K562 (cell line): Measurements from ENCODE around the gene ZNF138. TPM values are rescaled to one million over a fixed set of nuclear protein-coding genes. Genes with fewer than 3 reads are reported as not detected.

ENCODE experiments used
- EP400 ChIP-seq: fragments of 450-650 bp; IDR thresholded peaks from 2 replicates; pipeline ENCODE4 v1.6.1; 2017; ENCODE audit warnings: antibody characterized with exemption, mild to moderate bottlenecking, moderate library complexity
- FIP1L1 ChIP-seq: fragments of 200-400 bp; formaldehyde crosslinking; IDR thresholded peaks from 2 replicates; pipeline ENCODE4 v1.6.1; 2018; ENCODE audit warnings: mild to moderate bottlenecking, low read depth, low read length; ENCODE audit not compliant: poor library complexity, severe bottlenecking
- FOS ChIP-seq: IDR thresholded peaks from 3 replicates; pipeline ENCODE4 v1.6.1; 2011; ENCODE audit not compliant: insufficient read length; ENCODE audit errors: extremely low read depth
- IRF2 ChIP-seq: sonication (generic); formaldehyde crosslinking; IDR thresholded peaks from 2 replicates; pipeline ENCODE4 v1.8.1; 2022; ENCODE audit warnings: mild to moderate bottlenecking, missing genetic modification reagents
- RBM15 ChIP-seq: fragments of 200-400 bp; formaldehyde crosslinking; IDR thresholded peaks from 2 replicates; pipeline ENCODE4 v1.6.1; 2018; ENCODE audit warnings: mild to moderate bottlenecking, low read length, moderate library complexity; ENCODE audit not compliant: insufficient read depth
- ZKSCAN8 ChIP-seq: fragments of 200-800 bp; sonication (Bioruptor generic); IDR thresholded peaks from 2 replicates; pipeline ENCODE4 v1.6.1; 2016; ENCODE audit warnings: missing genetic modification characterization, missing compliant biosample characterization
- ZNF586 ChIP-seq: fragments of 450-650 bp; formaldehyde crosslinking; conservative IDR thresholded peaks from 2 replicates; pipeline ENCODE4 v1.4.0; 2020; ENCODE audit warnings: mild to moderate bottlenecking, moderate library complexity
- polyA plus RNA-seq, 8 experiments: library from polyadenylated mRNA; depleted of rRNA in 4 of 8; stranded (reverse) in 5 of 8; unstranded in 3 of 8; fragments of >200 nt; fragmentation: Nextera tagmentation in 2 of 8; fragmentation: Illumina TruSeq in 1 of 8; extraction: Ambion mirVana in 2 of 8; extraction: Trizol in 1 of 8; gene quantifications; 2 replicates each; pipeline versions ENCODE4 v1.2.1 to v1.2.3, GENCODE V29; 2011 to 2014; ENCODE audit warnings: inconsistent platforms in 1 of 8, missing spikeins in 1 of 8
- total RNA-seq, 7 experiments: library from RNA; depleted of rRNA in 6 of 7; stranded (reverse); fragments of >200 nt in 6 of 7; fragmentation: Illumina TruSeq in 2 of 7; extraction: Trizol in 2 of 7; gene quantifications; 2 replicates each; pipeline versions ENCODE4 v1.2.1 to v1.2.3, GENCODE V29; 2011 to 2021; ENCODE audit warnings: low replicate concordance in 1 of 7
- TF ChIP-seq, protein P1 (sequence below), 2 experiments: fragments of 250-450 bp in 1 of 2; fragments of 450-650 bp in 1 of 2; sonication (Bioruptor Pico) in 1 of 2; IDR thresholded peaks; 2 replicates each; pipeline versions ENCODE4 v1.6.1 to v1.8.0; 2016 to 2021; ENCODE audit warnings: mild to moderate bottlenecking in 2 of 2, moderate library complexity in 2 of 2, missing compliant biosample characterization in 1 of 2, missing genetic modification characterization in 1 of 2
- TF ChIP-seq, protein P2 (sequence below): fragments of 450-650 bp; IDR thresholded peaks from 2 replicates; pipeline ENCODE4 v1.6.1; 2014; ENCODE audit warnings: low read depth, mild to moderate bottlenecking, moderate library complexity, borderline replicate concordance
- TF ChIP-seq, protein P3 (sequence below), 2 experiments: fragments of 450-650 bp in 1 of 2; sonication (generic) in 1 of 2; formaldehyde crosslinking in 1 of 2; IDR thresholded peaks; 2 replicates each; pipeline versions ENCODE4 v1.7.1 to v1.9.0; 2016 to 2022; ENCODE audit warnings: inconsistent platforms in 1 of 2, mild to moderate bottlenecking in 1 of 2, missing genetic modification reagents in 1 of 2
- TF ChIP-seq, protein P4 (sequence below): fragments of 250-450 bp; sonication (Bioruptor Pico); IDR thresholded peaks from 2 replicates; pipeline ENCODE4 v1.8.0; 2021; ENCODE audit warnings: borderline replicate concordance, mild to moderate bottlenecking, moderate library complexity; ENCODE audit not compliant: poor library complexity, severe bottlenecking
- TF ChIP-seq, protein P5 (sequence below): sonication (generic); formaldehyde crosslinking; IDR thresholded peaks from 2 replicates; pipeline ENCODE4 v1.8.0; 2022; ENCODE audit warnings: mild to moderate bottlenecking, low read depth, missing genetic modification reagents

Gene ZNF138
- total and polyA plus RNA-seq, 9 of the 15 experiments (the other 6 are each of a cell fraction or from before 2014, with no cell fraction given), result 14.6 to 34.9 (median 22.6) TPM

DNA sequence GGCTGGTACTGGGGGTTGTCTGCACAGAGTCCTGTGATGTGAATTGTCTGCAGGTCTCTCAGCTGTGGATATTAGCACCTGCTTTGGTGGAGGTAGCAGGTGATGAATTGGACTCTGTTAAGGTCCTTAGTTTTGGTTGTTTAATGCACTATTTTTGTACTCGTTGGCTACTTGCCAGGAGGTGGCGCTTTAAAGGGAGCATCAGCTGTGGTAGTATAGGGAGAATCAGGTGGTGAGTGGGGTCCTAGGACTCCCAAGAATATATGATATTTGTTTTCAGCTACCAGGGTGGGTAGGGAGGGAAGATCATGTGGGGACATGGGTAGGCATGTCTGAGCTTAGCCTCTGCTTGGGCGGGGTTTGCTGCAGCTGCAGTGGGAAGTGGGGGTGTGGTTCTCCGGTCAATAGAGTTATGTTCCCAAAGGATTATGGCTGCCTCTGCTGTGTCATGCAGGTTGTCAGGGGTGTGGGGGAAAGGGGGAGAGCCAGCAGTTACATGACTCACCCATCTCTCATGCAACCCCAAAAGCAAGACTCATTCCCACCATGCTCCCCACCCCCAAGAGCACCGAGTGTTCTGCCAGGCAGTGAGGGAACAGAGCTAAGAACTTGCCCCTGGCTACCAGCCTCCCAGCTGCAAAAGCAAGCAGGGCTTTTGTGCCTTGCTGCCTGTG is 55.2 kb downstream of the ZNF138 start (continued):
- TF ChIP-seq EP400, result peak; percentile 37; the same call in 1 of the 2 replicates
- TF ChIP-seq, protein P1, sequence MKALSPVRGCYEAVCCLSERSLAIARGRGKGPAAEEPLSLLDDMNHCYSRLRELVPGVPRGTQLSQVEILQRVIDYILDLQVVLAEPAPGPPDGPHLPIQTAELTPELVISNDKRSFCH (CRISPR knock-in tag; IDR thresholded peaks at IDR 0.05), result no peak
- TF ChIP-seq, protein P1 (tag; IDR thresholded peaks at IDR 0.05), result no peak
- TF ChIP-seq RBM15, result no peak
- no peak for TF ChIP-seq ZNF586 (CRISPR knock-in tag)
- TF ChIP-seq, protein P2, sequence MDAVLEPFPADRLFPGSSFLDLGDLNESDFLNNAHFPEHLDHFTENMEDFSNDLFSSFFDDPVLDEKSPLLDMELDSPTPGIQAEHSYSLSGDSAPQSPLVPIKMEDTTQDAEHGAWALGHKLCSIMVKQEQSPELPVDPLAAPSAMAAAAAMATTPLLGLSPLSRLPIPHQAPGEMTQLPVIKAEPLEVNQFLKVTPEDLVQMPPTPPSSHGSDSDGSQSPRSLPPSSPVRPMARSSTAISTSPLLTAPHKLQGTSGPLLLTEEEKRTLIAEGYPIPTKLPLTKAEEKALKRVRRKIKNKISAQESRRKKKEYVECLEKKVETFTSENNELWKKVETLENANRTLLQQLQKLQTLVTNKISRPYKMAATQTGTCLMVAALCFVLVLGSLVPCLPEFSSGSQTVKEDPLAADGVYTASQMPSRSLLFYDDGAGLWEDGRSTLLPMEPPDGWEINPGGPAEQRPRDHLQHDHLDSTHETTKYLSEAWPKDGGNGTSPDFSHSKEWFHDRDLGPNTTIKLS, result no peak
- TF ChIP-seq, protein P3, sequence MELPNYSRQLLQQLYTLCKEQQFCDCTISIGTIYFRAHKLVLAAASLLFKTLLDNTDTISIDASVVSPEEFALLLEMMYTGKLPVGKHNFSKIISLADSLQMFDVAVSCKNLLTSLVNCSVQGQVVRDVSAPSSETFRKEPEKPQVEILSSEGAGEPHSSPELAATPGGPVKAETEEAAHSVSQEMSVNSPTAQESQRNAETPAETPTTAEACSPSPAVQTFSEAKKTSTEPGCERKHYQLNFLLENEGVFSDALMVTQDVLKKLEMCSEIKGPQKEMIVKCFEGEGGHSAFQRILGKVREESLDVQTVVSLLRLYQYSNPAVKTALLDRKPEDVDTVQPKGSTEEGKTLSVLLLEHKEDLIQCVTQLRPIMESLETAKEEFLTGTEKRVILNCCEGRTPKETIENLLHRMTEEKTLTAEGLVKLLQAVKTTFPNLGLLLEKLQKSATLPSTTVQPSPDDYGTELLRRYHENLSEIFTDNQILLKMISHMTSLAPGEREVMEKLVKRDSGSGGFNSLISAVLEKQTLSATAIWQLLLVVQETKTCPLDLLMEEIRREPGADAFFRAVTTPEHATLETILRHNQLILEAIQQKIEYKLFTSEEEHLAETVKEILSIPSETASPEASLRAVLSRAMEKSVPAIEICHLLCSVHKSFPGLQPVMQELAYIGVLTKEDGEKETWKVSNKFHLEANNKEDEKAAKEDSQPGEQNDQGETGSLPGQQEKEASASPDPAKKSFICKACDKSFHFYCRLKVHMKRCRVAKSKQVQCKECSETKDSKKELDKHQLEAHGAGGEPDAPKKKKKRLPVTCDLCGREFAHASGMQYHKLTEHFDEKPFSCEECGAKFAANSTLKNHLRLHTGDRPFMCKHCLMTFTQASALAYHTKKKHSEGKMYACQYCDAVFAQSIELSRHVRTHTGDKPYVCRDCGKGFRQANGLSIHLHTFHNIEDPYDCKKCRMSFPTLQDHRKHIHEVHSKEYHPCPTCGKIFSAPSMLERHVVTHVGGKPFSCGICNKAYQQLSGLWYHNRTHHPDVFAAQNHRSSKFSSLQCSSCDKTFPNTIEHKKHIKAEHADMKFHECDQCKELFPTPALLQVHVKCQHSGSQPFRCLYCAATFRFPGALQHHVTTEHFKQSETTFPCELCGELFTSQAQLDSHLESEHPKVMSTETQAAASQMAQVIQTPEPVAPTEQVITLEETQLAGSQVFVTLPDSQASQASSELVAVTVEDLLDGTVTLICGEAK (IDR thresholded peaks at IDR 0.05), result no peak
- TF ChIP-seq, protein P3 (CRISPR knock-in tag; IDR thresholded peaks at IDR 0.05), result no peak
- TF ChIP-seq IRF2 (CRISPR knock-in tag), result no peak
- TF ChIP-seq FOS, result no peak
- TF ChIP-seq, protein P4, sequence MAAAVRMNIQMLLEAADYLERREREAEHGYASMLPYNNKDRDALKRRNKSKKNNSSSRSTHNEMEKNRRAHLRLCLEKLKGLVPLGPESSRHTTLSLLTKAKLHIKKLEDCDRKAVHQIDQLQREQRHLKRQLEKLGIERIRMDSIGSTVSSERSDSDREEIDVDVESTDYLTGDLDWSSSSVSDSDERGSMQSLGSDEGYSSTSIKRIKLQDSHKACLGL (CRISPR knock-in tag), result no peak
- TF ChIP-seq, protein P5, sequence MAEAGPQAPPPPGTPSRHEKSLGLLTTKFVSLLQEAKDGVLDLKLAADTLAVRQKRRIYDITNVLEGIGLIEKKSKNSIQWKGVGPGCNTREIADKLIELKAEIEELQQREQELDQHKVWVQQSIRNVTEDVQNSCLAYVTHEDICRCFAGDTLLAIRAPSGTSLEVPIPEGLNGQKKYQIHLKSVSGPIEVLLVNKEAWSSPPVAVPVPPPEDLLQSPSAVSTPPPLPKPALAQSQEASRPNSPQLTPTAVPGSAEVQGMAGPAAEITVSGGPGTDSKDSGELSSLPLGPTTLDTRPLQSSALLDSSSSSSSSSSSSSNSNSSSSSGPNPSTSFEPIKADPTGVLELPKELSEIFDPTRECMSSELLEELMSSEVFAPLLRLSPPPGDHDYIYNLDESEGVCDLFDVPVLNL (CRISPR knock-in tag), result no peak
- no peak for TF ChIP-seq FIP1L1
- no peak for TF ChIP-seq ZKSCAN8 (CRISPR knock-in tag)
